ENCODE results near the gene LRIG1. TPM values are rescaled to one million over a fixed set of nuclear protein-coding genes. Genes with fewer than 3 reads are reported as not detected.
"Not testable (repeated sequence)": the region's sequence is repeated elsewhere in the genome, so short reads cannot be mapped to it uniquely, and the experiment has no call there.

The LRIG1 gene
- total RNA-seq, 1 experiment from 2014 or later: 9.3 TPM

DNA sequence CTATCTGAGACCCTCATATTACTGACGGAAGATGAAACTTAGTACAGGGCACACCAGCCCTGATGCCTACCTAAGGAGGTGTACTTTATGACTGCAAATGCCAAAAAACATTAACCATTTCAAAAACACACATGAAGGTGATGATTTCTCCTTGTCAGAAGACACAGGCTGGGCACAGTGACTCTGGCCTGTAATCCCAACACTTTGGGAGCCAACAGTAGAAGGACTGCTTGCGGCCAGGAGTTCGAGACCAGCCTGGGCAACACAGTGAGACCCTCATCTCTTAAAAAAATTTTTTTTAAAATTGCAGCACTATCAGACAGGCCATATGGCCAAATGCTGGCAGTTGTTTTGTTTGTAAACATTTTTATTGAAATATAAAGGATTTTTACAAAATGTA lies 73.5 kb downstream of the LRIG1 start:
- Histone ChIP-seq H3K4me3 (no peak overlapping the region), H3K9me3 (no peaks in the 10 kb centered on the region), H3K36me3 (no peaks in the 10 kb centered on the region), H3K27me3 (no peaks in the 10 kb centered on the region)
- no peak for DNase-seq

DNA sequence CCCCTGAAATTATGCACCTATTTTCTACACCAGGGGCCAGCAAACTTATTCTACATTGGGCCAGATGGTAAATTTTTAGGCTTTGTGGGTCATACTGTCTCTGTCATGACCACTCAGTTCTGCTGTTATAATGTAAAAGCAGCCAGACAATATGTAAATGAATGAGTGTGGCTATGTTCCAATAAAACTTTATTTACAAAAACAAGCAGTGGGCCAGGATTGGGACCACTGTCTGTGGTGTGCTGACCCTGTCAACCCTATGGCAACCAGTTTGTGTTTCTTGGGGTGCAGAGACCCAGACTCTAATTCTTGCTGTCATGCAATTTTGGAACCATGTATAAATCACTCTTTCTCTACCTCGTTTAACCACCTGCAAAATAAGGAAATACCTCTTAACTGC lies 74.7 kb downstream of the LRIG1 start:
- no peak for DNase-seq
- no peaks in the 10 kb centered on the region for H3K27me3 ChIP-seq
- no peak overlapping the region for H3K4me3 ChIP-seq
- no peaks in the 10 kb centered on the region for H3K9me3 ChIP-seq
- no peaks in the 10 kb centered on the region for H3K36me3 ChIP-seq

DNA sequence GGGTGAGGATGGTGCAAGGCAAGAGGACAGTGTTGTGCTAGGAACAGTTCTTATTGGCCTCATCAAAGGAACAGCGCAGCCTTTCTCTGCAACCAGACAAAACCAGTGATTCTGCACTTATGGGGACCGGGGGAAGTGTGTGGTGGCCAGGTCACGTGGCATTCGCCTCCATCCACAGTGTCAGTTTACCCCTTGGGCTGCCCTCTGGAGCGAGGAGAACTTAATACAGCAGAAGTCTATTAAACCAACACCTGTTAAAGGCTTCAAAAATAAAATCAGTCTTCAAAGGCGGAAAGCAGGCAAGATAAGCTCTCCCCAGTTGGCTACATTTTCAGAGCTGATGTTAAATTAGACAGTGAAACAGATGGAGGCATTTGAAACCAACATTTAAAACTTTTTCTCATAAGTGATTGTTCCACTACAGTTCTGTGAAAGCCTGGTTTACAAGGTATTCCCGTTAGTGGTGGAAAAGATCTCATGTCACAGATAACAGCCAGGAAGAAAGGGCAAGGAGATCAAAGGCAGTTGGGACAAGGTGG lies 75.2 kb downstream of the LRIG1 start:
- no peaks in the 10 kb centered on the region for H3K36me3 ChIP-seq
- H3K4me3 ChIP-seq: no peak overlapping the region
- H3K9me3 ChIP-seq: no peaks in the 10 kb centered on the region
- DNase-seq: no peak
- no peaks in the 10 kb centered on the region for H3K27me3 ChIP-seq

DNA sequence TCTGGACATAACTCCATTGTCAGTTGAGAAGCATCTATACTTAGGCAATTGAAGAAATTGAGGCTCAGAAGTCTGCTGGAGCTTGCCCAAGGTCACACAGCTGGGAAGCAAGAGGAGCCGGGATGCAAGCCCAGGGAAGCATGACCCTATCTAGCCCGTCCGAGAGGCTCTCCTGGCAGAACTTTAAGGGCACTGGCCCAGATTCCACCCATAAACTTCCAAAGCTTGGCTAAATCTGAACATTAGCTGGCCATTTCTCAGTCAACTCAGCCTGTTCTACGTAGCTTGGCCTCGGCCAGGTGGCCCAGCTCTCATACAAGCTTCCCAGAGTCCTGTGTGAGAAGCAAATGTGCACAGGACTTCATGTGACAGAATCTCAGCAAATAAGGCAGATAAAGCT lies 75.8 kb downstream of the LRIG1 start:
- H3K27me3 ChIP-seq: no peaks in the 10 kb centered on the region
- H3K36me3 ChIP-seq: no peaks in the 10 kb centered on the region
- no peaks in the 10 kb centered on the region for H3K9me3 ChIP-seq
- peak; percentile 62 for DNase-seq
- H3K4me3 ChIP-seq: no peak overlapping the region

DNA sequence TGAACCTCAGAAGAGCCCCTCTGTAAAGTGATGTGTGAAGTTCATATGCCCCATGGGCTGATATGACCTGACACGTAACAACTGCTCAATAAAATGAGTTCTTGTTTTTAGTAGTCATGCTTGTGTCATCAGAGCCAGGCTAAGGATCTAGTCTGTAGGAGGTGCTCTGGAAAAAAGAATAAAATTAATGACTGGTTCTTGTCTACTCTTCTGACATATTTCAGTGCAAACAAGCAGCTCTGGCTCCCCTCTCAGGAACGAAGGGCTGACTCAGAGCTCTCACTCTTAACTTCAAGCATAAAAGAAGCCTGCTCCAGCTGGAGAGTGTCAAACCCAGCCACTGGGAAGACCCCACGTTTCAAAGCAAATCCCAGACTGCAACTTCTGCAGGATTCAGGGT lies 77.0 kb downstream of the LRIG1 start:
- peak; percentile 53 for DNase-seq
- no peaks in the 10 kb centered on the region for H3K27me3 ChIP-seq

DNA sequence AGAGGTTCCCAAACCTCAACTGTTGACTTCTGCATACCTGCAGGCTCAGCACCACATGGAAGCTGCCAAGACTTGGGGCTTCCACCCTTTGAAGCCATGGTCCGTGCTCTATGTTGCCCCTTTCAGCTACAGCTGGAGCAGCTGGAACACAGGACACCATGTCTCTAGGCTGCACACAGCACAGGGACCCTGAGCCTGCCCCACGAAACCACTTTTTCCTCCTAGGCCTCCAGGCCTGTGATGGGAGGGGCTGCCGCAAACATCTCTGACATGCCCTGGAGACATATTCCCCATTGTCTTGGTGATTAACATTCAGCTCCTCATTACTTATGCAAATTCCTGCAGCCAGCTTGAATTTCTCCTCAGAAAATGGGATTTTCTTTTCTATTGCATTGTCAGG lies 78.9 kb downstream of the LRIG1 start:
- H3K36me3 ChIP-seq, H3K27me3 ChIP-seq, H3K9me3 ChIP-seq, DNase-seq, H3K4me3 ChIP-seq: not testable (repeated sequence)

More for the DNA sequence above, 77.0 kb downstream of the LRIG1 start:
- H3K36me3 ChIP-seq: no peaks in the 10 kb centered on the region
- no peaks in the 10 kb centered on the region for H3K9me3 ChIP-seq
- no peak overlapping the region for H3K4me3 ChIP-seq

DNA sequence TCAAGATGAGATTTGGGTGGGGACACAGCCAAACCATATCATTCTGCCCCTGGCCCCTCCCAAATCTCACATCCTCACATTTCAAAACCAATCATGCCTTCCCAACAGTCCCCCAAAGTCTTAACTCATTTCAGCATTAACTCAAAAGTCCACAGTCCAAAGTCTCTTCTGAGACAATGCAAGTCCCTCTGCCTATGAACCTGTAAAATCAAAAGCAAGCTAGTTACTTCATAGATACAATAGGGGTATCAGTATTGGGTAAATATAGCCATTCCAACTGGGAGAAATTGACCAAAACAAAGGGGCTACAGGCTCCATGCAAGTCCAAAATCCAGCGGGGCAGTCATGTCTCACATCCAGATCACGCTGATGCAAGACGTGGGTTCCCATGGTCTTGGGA lies 79.7 kb downstream of the LRIG1 start:
- DNase-seq, H3K27me3 ChIP-seq, H3K9me3 ChIP-seq, H3K4me3 ChIP-seq, H3K36me3 ChIP-seq: not testable (repeated sequence)

DNA sequence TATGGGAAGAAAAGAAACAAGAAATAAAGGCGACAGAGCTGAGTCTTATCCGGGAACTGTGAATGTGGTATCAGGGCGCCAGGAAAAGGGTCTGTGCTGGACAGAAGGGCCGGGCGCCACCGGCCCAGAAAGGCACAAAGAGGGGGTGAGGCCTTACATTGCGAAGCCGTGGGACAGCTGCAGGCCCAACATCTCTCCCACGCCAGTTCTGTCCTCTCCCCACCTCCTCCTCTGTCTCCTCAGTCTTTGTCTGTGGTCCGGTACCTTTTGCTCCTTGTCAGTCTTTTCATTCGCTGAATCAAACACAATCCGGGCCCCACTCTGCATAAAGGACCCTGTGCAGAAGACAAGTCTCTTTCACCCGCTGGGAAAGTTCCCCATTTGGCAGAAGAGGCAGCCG lies 81.8 kb downstream of the LRIG1 start:
- no peak overlapping the region for H3K4me3 ChIP-seq
- H3K36me3 ChIP-seq: no peaks in the 10 kb centered on the region
- DNase-seq: no peak
- no peaks in the 10 kb centered on the region for H3K27me3 ChIP-seq
- H3K9me3 ChIP-seq: no peaks in the 10 kb centered on the region

DNA sequence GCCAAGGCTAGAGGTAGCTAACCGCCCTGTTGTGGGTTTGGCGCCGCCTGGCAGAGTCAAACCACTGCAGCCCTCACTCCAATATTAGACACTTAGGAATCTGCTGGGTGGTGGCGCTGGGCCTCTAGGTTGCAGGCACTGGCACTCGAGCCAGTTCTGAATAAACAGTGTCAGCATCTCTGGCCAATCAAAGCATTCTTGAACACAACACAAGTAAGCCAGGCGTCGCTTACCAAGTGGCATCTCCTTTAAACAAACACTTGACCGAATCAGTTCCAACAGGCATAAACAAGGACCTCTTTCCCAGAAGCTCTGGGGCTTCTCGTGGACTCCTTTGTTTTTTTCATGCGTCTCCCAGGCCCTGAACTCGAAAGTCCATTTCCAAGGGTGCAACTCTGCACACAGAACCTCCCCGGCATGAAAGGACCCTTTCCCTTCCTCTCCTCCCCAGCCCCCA lies 82.3 kb downstream of the LRIG1 start:
- no peaks in the 10 kb centered on the region for H3K27me3 ChIP-seq

DNA sequence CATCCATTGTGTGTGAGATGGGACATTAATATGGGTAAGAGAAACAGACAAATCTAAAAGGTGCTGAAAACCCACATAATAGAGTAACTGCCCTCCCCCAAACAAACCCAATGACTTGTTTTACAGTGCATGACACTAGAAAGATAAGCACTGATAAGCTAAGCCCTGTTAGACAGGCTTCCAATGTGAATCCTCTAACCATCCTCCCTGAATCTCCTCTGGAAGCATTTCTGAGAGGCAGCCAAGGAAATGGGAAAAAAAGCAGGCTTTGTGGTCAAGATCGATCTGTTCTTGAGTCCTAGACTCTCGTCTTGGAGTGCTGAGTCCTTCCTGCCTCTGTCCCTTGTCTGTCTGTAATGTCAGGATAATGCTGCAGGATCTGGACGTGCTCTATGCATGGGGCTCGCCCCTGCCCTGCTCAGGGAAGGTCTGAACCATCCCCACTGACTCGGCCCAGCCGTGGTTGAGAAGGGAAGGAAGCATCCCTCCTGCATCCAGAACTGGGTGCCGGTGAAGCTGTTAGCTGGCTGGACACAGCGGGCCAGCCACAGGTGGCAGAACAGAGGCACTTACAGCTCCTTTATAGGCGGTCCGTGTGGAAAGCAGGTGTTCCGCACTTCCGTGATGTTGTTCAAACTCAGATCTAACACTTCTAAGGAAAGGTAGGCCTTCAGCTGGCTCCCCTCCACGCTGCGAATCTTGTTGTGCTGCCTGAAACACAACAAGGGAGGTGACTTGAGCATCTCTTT lies 84.1 kb downstream of the LRIG1 start:
- no peak overlapping the region for H3K4me3 ChIP-seq
- no peaks in the 10 kb centered on the region for H3K36me3 ChIP-seq
- H3K27me3 ChIP-seq: no peaks in the 10 kb centered on the region
- H3K9me3 ChIP-seq: no peaks in the 10 kb centered on the region
- DNase-seq: no peak

More for the DNA sequence above, 82.3 kb downstream of the LRIG1 start:
- Histone ChIP-seq H3K4me3 (no peak overlapping the region), H3K36me3 (no peaks in the 10 kb centered on the region), H3K9me3 (no peaks in the 10 kb centered on the region)
- peak; percentile 84 for DNase-seq

DNA sequence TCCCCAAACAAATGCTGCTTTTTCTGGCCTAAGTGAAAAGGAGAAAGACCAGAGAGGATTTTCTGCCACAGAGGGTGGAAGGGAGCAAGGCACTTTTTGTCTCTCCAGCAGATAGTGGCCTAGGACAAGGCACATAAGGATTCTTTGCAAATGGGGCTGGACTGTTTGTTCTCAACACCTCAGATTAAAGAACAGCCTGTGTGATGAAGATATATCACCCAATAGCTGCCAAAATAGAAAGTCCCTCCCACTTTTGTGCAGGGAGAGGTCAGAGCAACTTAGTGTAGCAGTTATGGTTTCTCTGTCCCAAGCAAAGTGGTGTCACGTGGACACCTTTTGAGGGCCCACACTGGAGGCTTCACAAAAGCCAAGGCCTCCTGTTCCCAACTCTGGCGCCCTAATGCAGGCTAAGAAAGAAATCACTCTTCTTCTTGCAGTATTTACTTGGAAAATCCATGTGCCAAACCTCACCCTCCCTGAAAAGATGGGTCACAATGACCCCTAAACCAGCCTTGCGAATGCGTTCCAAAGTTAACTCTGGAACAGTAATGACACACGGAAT lies 84.9 kb downstream of the LRIG1 start:
- Histone ChIP-seq H3K27me3 (no peaks in the 10 kb centered on the region), H3K4me3 (no peak overlapping the region), H3K36me3 (no peaks in the 10 kb centered on the region), H3K9me3 (no peaks in the 10 kb centered on the region)
- no peak for DNase-seq

DNA sequence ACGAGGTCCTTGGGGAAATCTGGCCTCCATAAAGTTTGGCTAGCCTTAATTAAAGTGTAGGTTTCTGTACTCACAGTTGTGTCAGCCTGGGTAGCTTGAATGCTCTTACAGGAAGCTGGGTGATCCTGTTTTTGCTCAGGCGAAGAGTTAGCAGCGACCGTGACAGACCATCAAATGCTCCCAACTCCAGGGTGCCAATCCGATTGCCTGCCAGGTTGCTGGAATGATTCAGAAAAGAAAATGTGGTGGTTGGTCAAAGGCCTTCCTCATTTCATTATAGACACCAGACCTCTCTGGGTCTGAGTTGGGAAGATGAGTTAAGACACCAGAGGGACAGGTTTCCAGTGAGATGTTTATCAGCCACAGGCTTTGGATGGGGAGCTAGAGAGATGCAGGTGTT lies 86.0 kb downstream of the LRIG1 start:
- H3K4me3 ChIP-seq: no peak overlapping the region
- H3K27me3 ChIP-seq: no peaks in the 10 kb centered on the region
- no peak for DNase-seq
- no peaks in the 10 kb centered on the region for H3K9me3 ChIP-seq
- no peaks in the 10 kb centered on the region for H3K36me3 ChIP-seq

DNA sequence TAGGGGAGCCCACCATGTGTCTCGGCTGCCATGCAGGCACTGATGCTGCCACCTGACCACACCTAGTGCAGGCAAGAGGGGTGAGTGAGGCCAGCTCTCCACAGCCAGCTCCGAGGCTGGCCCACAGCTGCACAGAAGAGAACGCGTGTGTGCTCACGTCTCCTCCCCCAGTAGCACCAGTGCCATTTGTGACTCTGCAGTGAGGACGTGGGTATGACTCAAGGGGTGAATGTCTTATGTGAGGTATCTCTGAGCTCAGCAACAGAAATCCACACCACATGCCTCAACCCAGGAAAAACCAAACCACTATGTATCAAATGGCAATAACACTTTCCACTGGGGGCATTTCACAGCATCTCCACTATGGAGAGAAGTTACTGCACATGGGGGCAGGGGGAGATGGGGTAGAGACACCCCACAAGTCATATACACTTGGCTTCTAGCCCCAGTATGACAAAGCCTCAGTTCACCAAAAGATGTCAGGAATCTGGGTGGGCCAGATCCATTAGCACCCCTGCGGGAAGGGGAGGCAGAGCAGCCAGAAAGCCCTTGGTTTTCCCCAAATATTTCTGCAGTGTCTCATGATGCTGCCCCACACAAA lies 87.6 kb downstream of the LRIG1 start:
- Histone ChIP-seq H3K4me3 (no peak overlapping the region), H3K27me3 (no peaks in the 10 kb centered on the region), H3K36me3 (no peaks in the 10 kb centered on the region), H3K9me3 (no peaks in the 10 kb centered on the region)
- peak; percentile 30 for DNase-seq

DNA sequence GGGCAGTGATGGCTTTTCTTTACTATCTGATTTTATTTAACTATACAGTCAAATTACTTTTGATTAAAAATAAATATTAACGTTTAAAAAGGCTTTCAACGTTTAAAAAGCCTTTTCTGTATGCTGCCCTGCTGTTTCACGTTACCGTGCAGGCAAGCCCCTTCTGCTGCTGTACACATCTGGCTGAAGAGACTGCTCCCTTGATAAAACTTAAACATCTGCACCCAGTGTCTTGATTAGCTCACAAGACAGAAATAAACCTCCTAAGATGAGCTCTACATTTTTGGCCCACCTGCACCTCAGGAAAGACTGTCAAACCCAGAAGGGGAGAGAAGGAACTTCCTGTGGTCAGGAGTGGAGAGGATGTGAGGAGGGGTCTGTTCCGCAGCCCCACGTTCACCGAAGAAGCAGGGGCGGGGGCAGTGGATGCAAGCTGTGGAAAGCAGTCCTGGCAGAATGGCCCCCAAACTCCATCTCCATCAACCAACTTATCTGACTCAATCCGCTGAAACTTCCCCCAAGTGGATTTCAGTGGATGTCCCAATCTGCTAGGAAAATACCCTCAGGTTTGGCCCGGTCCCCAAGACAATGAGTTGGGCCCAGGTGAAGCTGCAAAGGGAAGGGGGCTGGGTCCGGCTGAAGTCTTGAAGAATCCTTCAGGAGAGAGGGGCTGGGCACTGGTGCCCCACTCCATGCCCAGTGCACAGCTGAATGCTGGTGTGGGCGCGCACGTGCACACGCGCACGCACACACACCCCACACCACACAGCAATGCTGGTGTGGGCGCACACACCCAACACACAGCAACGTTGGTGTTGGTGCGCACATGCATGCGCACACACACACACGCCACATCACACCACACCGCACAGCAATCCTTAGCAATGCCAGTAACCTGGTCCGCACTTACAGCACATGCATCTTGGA lies 88.6 kb downstream of the LRIG1 start:
- DNase-seq: no peak
- no peaks in the 10 kb centered on the region for H3K36me3 ChIP-seq
- H3K27me3 ChIP-seq: no peaks in the 10 kb centered on the region
- H3K4me3 ChIP-seq: no peak overlapping the region
- no peaks in the 10 kb centered on the region for H3K9me3 ChIP-seq

DNA sequence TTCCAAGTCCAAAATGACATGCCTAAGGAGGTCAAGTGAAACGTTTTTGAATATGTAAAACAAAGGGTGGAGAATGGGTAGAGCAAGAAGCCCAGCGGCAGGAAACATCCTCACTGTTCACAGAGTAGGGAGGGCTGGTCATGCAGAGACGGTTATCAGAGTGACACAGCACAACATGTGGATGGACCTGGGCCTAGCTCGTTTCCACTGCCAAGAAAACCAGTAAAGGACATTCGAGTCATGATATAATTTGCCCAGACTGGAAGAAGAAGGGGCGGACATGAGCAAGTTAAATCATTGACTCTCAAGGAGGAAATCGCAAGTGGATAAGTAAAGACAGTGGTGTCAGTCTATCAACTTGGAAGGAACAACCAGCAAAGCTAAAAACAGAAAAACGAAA lies 89.3 kb downstream of the LRIG1 start:
- Histone ChIP-seq H3K4me3 (no peak overlapping the region), H3K27me3 (no peaks in the 10 kb centered on the region), H3K9me3 (no peaks in the 10 kb centered on the region), H3K36me3 (no peaks in the 10 kb centered on the region)
- DNase-seq: peak; percentile 19

DNA sequence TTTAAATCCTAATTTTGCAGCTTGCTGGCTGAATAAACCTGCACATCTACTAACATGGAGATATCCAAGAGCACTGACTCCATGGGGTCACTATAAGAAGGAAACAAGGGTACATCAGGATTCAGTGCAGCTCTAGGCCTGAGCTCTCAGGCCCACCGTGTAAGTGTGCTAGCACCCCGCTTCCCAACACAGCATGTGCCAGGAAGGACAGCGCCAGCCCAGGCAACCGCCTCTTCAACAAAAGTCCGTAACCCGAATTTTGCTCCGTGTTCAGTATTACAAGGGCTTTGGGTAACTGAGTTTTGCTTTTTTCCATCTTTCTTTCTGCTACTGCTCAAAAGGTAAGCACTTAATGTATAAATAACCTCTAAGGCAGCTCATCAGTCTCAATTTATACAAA lies 89.8 kb downstream of the LRIG1 start:
- Histone ChIP-seq H3K4me3 (no peak overlapping the region), H3K9me3 (no peaks in the 10 kb centered on the region), H3K36me3 (no peaks in the 10 kb centered on the region), H3K27me3 (no peaks in the 10 kb centered on the region)
- DNase-seq: no peak
